HG02870 (cell line): ENCODE data around the gene TOR1AIP2.

Experiments
- ATAC-seq: cut with Tn5 transposase; IDR thresholded peaks from one replicate; pipeline ENCODE4 v1.9.1; 2021; ENCODE audit warnings: mild to moderate bottlenecking, moderate library complexity; ENCODE audit not compliant: unreplicated experiment

Gene TOR1AIP2

GRCh38 chr1:179826626-179827280 is 50.9 kb downstream of the TOR1AIP2 start:
- no peak for ATAC-seq

GRCh38 chr1:179825798-179826460 is 51.7 kb downstream of the TOR1AIP2 start:
- ATAC-seq, result no peak

- ATAC-seq, result no peak
Measured at GRCh38 chr1:179825206-179825605, 52.4 kb downstream of the TOR1AIP2 start.

GRCh38 chr1:179824265-179824664 is 53.3 kb downstream of the TOR1AIP2 start:
- ATAC-seq, result no peak

- ATAC-seq, result no peak
Measured at GRCh38 chr1:179823693-179824092, 53.9 kb downstream of the TOR1AIP2 start.

GRCh38 chr1:179822065-179822464 is 55.5 kb downstream of the TOR1AIP2 start:
- ATAC-seq, result peak; percentile 43

- ATAC-seq, result no peak
Measured at GRCh38 chr1:179821524-179821923, 56.1 kb downstream of the TOR1AIP2 start.

GRCh38 chr1:179820226-179820970 is 57.2 kb downstream of the TOR1AIP2 start:
- no peak for ATAC-seq

GRCh38 chr1:179818743-179819173 is 58.8 kb downstream of the TOR1AIP2 start:
- ATAC-seq, result no peak

- ATAC-seq, result no peak
Measured at GRCh38 chr1:179818260-179818659, 59.3 kb downstream of the TOR1AIP2 start.

- no peak for ATAC-seq
Measured at GRCh38 chr1:179817789-179818188, 59.8 kb downstream of the TOR1AIP2 start.

GRCh38 chr1:179817056-179817455 is 60.5 kb downstream of the TOR1AIP2 start:
- ATAC-seq, result no peak

GRCh38 chr1:179816196-179816960 is 61.2 kb downstream of the TOR1AIP2 start:
- no peak for ATAC-seq

- ATAC-seq, result no peak
Measured at GRCh38 chr1:179815641-179816040, 62.0 kb downstream of the TOR1AIP2 start.

- ATAC-seq, result peak; percentile 38
Measured at GRCh38 chr1:179814546-179814838, 63.1 kb downstream of the TOR1AIP2 start.

- no peak for ATAC-seq
Measured at GRCh38 chr1:179813626-179814545, 63.7 kb downstream of the TOR1AIP2 start.

- no peak for ATAC-seq
Measured at GRCh38 chr1:179812501-179813292, 64.9 kb downstream of the TOR1AIP2 start.

GRCh38 chr1:179810367-179810715 is 67.3 kb downstream of the TOR1AIP2 start:
- no peak for ATAC-seq

- peak; percentile 63 for ATAC-seq
Measured at GRCh38 chr1:179809506-179810366, 67.9 kb downstream of the TOR1AIP2 start.
